Lower leg skin (tissue), 3 donors: Measurements from ENCODE around the gene FARP1.

Experiments
- POLR2A ChIP-seq, 2 donors: fragments of 450-650 bp; IDR thresholded peaks; one replicate each; pipeline ENCODE4 v1.6.1; 2016 to 2017; ENCODE audit warnings: antibody characterized with exemption in 2 of 2, mild to moderate bottlenecking in 1 of 2, moderate library complexity in 1 of 2
- TF ChIP-seq, protein P1 (sequence below), 3 donors: fragments of 450-650 bp; IDR thresholded peaks; one replicate each; pipeline ENCODE4 v1.5.1; 2016; ENCODE audit warnings: antibody characterized with exemption in 3 of 3, mild to moderate bottlenecking in 3 of 3, moderate library complexity in 2 of 3

DNA sequence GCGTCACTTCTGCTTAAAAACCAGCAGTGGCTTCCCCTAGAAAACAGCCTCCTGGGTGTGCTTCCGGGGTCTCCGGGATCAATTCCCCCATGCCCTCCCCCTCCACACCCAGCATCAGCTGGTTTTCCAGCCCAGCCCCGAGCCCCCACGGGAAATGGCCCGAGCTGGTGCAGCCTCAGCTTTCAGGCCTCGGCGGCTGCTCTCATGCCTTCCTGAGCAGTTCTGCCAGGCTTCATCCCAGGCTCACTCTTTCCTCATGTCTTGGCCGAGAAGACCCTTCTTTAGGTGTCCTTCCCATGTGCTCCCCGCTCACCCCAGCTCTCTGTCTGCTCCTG, 137.2 kb downstream of the FARP1 start:
- TF ChIP-seq, protein P1, sequence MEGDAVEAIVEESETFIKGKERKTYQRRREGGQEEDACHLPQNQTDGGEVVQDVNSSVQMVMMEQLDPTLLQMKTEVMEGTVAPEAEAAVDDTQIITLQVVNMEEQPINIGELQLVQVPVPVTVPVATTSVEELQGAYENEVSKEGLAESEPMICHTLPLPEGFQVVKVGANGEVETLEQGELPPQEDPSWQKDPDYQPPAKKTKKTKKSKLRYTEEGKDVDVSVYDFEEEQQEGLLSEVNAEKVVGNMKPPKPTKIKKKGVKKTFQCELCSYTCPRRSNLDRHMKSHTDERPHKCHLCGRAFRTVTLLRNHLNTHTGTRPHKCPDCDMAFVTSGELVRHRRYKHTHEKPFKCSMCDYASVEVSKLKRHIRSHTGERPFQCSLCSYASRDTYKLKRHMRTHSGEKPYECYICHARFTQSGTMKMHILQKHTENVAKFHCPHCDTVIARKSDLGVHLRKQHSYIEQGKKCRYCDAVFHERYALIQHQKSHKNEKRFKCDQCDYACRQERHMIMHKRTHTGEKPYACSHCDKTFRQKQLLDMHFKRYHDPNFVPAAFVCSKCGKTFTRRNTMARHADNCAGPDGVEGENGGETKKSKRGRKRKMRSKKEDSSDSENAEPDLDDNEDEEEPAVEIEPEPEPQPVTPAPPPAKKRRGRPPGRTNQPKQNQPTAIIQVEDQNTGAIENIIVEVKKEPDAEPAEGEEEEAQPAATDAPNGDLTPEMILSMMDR (IDR thresholded peaks at IDR 0.05): no peak
- TF ChIP-seq POLR2A (IDR thresholded peaks at IDR 0.05): no peak
